ENCODE data around the gene DAAM2.

DAAM2 gene

DNA sequence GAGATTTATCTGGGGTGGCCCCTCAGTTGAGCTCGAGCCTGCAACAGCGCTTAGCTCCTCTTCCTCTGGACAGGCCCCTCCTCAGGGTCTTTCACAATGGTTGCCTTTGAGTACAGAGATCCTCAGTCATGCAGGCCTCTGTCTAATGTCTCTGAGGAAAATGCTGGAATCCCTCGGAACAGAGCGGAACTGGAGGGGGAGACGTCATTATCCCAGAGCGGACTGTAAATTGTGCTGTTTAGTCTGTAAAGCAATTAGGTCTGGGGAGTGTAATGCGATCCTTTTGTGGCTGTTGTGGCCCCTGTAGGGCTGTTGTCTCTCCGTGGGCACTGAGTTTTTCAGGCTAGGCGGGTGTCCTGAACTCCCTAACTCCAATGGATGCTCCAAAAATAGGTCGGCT is 15.0 kb upstream of the DAAM2 start:
- H3K4me1 ChIP-seq (ENCODE audit: insufficient read depth, low read length, poor library complexity, severe bottlenecking): no peaks in the 10 kb centered on the region
- H3K4me3 ChIP-seq (ENCODE audit: low read length, poor library complexity, severe bottlenecking): no peak overlapping the region
- no peaks in the 10 kb centered on the region for H3K79me2 ChIP-seq (ENCODE audit: insufficient read depth, low read length)

DNA sequence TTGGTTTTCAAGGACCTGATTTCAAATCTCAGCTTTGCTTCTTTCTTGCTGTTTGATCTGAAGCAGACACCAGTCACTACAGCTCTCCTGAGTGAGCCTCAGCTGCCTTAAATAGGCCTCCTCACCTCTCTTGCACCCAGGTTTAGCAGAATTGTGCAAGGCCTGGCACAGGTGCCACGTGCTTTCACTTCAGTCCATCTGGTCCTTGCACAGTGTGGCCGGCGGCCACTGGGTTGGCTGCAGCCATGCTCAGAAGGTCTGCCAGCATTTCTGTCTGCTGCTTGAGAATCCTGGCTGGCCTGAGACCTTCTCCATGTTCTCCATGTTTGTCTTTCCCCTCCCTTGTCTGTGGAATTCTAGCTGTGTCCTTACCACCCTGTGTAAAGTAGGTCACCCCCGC is 14.5 kb upstream of the DAAM2 start:
- TF ChIP-seq, protein P1, sequence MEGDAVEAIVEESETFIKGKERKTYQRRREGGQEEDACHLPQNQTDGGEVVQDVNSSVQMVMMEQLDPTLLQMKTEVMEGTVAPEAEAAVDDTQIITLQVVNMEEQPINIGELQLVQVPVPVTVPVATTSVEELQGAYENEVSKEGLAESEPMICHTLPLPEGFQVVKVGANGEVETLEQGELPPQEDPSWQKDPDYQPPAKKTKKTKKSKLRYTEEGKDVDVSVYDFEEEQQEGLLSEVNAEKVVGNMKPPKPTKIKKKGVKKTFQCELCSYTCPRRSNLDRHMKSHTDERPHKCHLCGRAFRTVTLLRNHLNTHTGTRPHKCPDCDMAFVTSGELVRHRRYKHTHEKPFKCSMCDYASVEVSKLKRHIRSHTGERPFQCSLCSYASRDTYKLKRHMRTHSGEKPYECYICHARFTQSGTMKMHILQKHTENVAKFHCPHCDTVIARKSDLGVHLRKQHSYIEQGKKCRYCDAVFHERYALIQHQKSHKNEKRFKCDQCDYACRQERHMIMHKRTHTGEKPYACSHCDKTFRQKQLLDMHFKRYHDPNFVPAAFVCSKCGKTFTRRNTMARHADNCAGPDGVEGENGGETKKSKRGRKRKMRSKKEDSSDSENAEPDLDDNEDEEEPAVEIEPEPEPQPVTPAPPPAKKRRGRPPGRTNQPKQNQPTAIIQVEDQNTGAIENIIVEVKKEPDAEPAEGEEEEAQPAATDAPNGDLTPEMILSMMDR (conservative IDR thresholded peaks at IDR 0.05; ENCODE audit: low read length): no peak
- TF ChIP-seq EZH2phosphoT487 (IDR thresholded peaks at IDR 0.05; ENCODE audit: borderline replicate concordance): no peak
- Histone ChIP-seq H3F3A (ENCODE audit: low read depth) (no peaks in the 10 kb centered on the region), H3K4me3 (ENCODE audit: low read length, poor library complexity, severe bottlenecking) (no peak overlapping the region), H3K4me2 (ENCODE audit: low read depth, low read length, poor library complexity, severe bottlenecking) (no peak overlapping the region), H3K4me1 (ENCODE audit: insufficient read depth, low read length, poor library complexity, severe bottlenecking) (no peaks in the 10 kb centered on the region), H3K9me3 (ENCODE audit: insufficient read depth, low read depth, low read length) (peaks cover 4% of the 10 kb centered on the region; the same call in 1 of the 2 replicates), H3K36me3 (ENCODE audit: insufficient read depth, low read length) (no peaks in the 10 kb centered on the region), H3K27me3 (ENCODE audit: insufficient read depth, low read length, poor library complexity, severe bottlenecking) (no peaks in the 10 kb centered on the region), H2AFZ (ENCODE audit: low read length) (no peak overlapping the region), H3K9ac (ENCODE audit: low read depth, low read length, poor library complexity, severe bottlenecking) (no peak overlapping the region), H3K79me2 (ENCODE audit: insufficient read depth, low read length) (no peaks in the 10 kb centered on the region), H4K20me1 (ENCODE audit: insufficient read depth, low read length, poor library complexity, severe bottlenecking) (no peaks in the 10 kb centered on the region), H3K9me2 (replicated peaks; ENCODE audit: low read depth, low read length) (no peaks in the 10 kb centered on the region)

More for the DNA sequence above, 15.0 kb upstream of the DAAM2 start:
- Histone ChIP-seq H3K9me3 (ENCODE audit: insufficient read depth, low read depth, low read length) (peaks cover 4% of the 10 kb centered on the region; the same call in 1 of the 2 replicates), H3K9me2 (replicated peaks; ENCODE audit: low read depth, low read length) (no peaks in the 10 kb centered on the region), H3F3A (ENCODE audit: low read depth) (no peaks in the 10 kb centered on the region), H3K27me3 (ENCODE audit: insufficient read depth, low read length, poor library complexity, severe bottlenecking) (no peaks in the 10 kb centered on the region), H3K9ac (ENCODE audit: low read depth, low read length, poor library complexity, severe bottlenecking) (no peak overlapping the region), H3K36me3 (ENCODE audit: insufficient read depth, low read length) (no peaks in the 10 kb centered on the region), H4K20me1 (ENCODE audit: insufficient read depth, low read length, poor library complexity, severe bottlenecking) (no peaks in the 10 kb centered on the region), H3K4me2 (ENCODE audit: low read depth, low read length, poor library complexity, severe bottlenecking) (no peak overlapping the region), H2AFZ (ENCODE audit: low read length) (no peak overlapping the region)
- no peak for TF ChIP-seq EZH2phosphoT487 (IDR thresholded peaks at IDR 0.05; ENCODE audit: borderline replicate concordance)
- TF ChIP-seq, protein P1 (conservative IDR thresholded peaks at IDR 0.05; ENCODE audit: low read length): no peak

DNA sequence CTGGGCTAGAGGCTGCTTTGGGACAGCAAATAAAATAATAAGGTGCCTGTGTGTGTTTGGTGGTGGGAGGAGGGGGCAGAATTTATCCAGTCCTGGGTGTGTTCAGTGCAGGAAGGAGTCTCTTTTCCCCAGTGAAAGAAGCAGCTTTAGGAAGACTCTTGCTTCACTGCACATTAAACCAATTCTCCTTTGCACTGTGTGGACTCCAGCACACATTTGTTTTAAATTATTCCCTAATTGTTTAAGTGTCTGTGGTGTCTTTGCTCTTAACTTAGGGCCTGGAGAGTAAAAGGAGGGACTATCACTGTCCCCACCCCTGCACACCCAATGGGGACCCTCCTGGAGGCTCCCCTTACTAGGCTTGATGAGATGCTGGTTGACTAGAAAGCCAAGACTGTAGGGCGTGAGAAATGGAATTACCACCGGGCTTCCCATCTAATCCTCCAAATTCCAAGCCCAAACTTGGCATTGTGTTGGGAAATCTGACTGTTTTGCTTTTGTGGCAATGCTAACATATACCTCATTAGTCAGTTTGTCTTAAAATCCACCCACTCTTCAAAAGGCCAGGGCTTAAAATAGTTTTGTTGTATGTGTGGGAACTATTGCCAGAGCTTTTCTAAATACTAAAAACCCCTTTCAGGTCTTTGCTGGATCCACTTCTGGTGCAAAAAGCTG is 13.5 kb upstream of the DAAM2 start:
- Histone ChIP-seq H3K9me2 (replicated peaks; ENCODE audit: low read depth, low read length) (no peaks in the 10 kb centered on the region), H3K79me2 (ENCODE audit: insufficient read depth, low read length) (no peaks in the 10 kb centered on the region), H3K9ac (ENCODE audit: low read depth, low read length, poor library complexity, severe bottlenecking) (no peak overlapping the region), H3K4me2 (ENCODE audit: low read depth, low read length, poor library complexity, severe bottlenecking) (no peak overlapping the region), H3K36me3 (ENCODE audit: insufficient read depth, low read length) (no peaks in the 10 kb centered on the region), H3K9me3 (ENCODE audit: insufficient read depth, low read depth, low read length) (peaks cover 4% of the 10 kb centered on the region; the same call in 1 of the 2 replicates), H3K27me3 (ENCODE audit: insufficient read depth, low read length, poor library complexity, severe bottlenecking) (no peaks in the 10 kb centered on the region), H3K4me3 (ENCODE audit: low read length, poor library complexity, severe bottlenecking) (no peak overlapping the region), H3F3A (ENCODE audit: low read depth) (no peaks in the 10 kb centered on the region), H4K20me1 (ENCODE audit: insufficient read depth, low read length, poor library complexity, severe bottlenecking) (no peaks in the 10 kb centered on the region), H2AFZ (ENCODE audit: low read length) (no peak overlapping the region), H3K4me1 (ENCODE audit: insufficient read depth, low read length, poor library complexity, severe bottlenecking) (no peaks in the 10 kb centered on the region)
- TF ChIP-seq, protein P1 (conservative IDR thresholded peaks at IDR 0.05; ENCODE audit: low read length): no peak
- TF ChIP-seq EZH2phosphoT487 (IDR thresholded peaks at IDR 0.05; ENCODE audit: borderline replicate concordance): no peak

Data from Loucy (cell line).